Measurements from ENCODE around the gene BTN3A1.
A peak's percentile ranks its signal among the peaks of the same experiment; 100 is the strongest.

Gene BTN3A1

DNA sequence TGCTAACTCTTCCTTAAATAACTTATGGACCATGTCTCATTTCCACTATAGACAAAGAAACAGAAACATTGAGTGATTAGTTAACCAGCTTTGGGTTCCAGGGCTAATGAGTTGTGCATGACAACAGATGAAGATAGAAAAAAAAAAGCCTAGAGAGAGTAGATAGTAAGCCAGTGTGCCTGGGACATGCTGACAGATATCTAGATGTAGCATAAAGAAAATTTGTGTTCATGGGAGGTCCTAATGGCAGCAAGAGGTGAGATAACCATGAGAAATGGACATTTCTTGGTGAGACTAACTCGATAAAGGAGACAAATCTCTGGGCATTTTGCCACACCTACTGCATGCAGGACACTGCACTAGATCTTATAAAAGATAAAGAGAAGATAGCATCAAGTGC lies 35.5 kb downstream of the BTN3A1 start:
- Histone ChIP-seq H3K27ac (replicated peaks) (no peak overlapping the region), H3K4me3 (replicated peaks; ENCODE audit: insufficient read depth, low read length) (no peak overlapping the region), H3K27me3 (ENCODE audit: insufficient read depth, poor library complexity, severe bottlenecking) (no peaks in the 10 kb centered on the region)
- DNase-seq (ENCODE audit: low read depth in 1 of 2, low spot score in 1 of 2) = no peak
- TF ChIP-seq REST (IDR thresholded peaks at IDR 0.05; ENCODE audit: insufficient replicate concordance, low read depth) (no peak), SPI1 (IDR thresholded peaks at IDR 0.05; ENCODE audit: borderline replicate concordance, low read depth) (no peak), GABPA (IDR thresholded peaks at IDR 0.05; ENCODE audit: low read depth) (no peak), POLR2AphosphoS5 (IDR thresholded peaks at IDR 0.05; ENCODE audit: low read depth) (no peak)
- TF ChIP-seq, protein P1, sequence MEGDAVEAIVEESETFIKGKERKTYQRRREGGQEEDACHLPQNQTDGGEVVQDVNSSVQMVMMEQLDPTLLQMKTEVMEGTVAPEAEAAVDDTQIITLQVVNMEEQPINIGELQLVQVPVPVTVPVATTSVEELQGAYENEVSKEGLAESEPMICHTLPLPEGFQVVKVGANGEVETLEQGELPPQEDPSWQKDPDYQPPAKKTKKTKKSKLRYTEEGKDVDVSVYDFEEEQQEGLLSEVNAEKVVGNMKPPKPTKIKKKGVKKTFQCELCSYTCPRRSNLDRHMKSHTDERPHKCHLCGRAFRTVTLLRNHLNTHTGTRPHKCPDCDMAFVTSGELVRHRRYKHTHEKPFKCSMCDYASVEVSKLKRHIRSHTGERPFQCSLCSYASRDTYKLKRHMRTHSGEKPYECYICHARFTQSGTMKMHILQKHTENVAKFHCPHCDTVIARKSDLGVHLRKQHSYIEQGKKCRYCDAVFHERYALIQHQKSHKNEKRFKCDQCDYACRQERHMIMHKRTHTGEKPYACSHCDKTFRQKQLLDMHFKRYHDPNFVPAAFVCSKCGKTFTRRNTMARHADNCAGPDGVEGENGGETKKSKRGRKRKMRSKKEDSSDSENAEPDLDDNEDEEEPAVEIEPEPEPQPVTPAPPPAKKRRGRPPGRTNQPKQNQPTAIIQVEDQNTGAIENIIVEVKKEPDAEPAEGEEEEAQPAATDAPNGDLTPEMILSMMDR (IDR thresholded peaks at IDR 0.05; ENCODE audit: insufficient read depth, low read length) = no peak

- no peak overlapping the region for H3K4me3 ChIP-seq (replicated peaks; ENCODE audit: insufficient read depth, low read length)
- H3K27ac ChIP-seq (replicated peaks) = no peak overlapping the region
- TF ChIP-seq, protein P1 (IDR thresholded peaks at IDR 0.05; ENCODE audit: insufficient read depth, low read length) = no peak
- no peak for TF ChIP-seq POLR2AphosphoS5 (IDR thresholded peaks at IDR 0.05; ENCODE audit: low read depth)
- TF ChIP-seq REST (IDR thresholded peaks at IDR 0.05; ENCODE audit: insufficient replicate concordance, low read depth) = no peak
- no peak for TF ChIP-seq SPI1 (IDR thresholded peaks at IDR 0.05; ENCODE audit: borderline replicate concordance, low read depth)
- no peak for TF ChIP-seq GABPA (IDR thresholded peaks at IDR 0.05; ENCODE audit: low read depth)
- no peak for DNase-seq (ENCODE audit: low read depth in 1 of 2, low spot score in 1 of 2)
- no peaks in the 10 kb centered on the region for H3K27me3 ChIP-seq (ENCODE audit: insufficient read depth, poor library complexity, severe bottlenecking)
These were observed 35.9 kb downstream of the BTN3A1 start for GRCh38 chr6:26438000-26438399.

- H3K4me3 ChIP-seq (replicated peaks; ENCODE audit: insufficient read depth, low read length) = peak overlapping the region; percentile 59
- no peak for DNase-seq (ENCODE audit: low read depth in 1 of 2, low spot score in 1 of 2)
- peak overlapping the region; percentile 78 for H3K27ac ChIP-seq (replicated peaks)
- no peaks in the 10 kb centered on the region for H3K27me3 ChIP-seq (ENCODE audit: insufficient read depth, poor library complexity, severe bottlenecking)
- TF ChIP-seq SPI1 (IDR thresholded peaks at IDR 0.05; ENCODE audit: borderline replicate concordance, low read depth) = no peak
- no peak for TF ChIP-seq POLR2AphosphoS5 (IDR thresholded peaks at IDR 0.05; ENCODE audit: low read depth)
- TF ChIP-seq REST (IDR thresholded peaks at IDR 0.05; ENCODE audit: insufficient replicate concordance, low read depth) = no peak
- TF ChIP-seq GABPA (IDR thresholded peaks at IDR 0.05; ENCODE audit: low read depth) = no peak
- TF ChIP-seq, protein P1 (IDR thresholded peaks at IDR 0.05; ENCODE audit: insufficient read depth, low read length) = no peak
These were observed 37.4 kb downstream of the BTN3A1 start for GRCh38 chr6:26439151-26440125.
